A549 (cell line): ENCODE measurements around the gene MTHFR. TPM values are rescaled to one million over a fixed set of nuclear protein-coding genes. Genes with fewer than 3 reads are reported as not detected.

ENCODE experiments used
- ATAC-seq, 2 experiments: fragments of 200-7000 bp in 1 of 2; fragments of >200 bp in 1 of 2; cut with Nextera tagmentation in 1 of 2; cut with Tn5 transposase in 1 of 2; 3 replicates each; pipeline versions ENCODE4 v1.8.0 to v1.9.1; 2018 to 2020; ENCODE audit warnings: mild to moderate bottlenecking in 1 of 2, moderate library complexity in 1 of 2
- CTCF ChIA-PET: fragments of 300-600 bp; sonication (Branson Sonifier 250); formaldehyde crosslinking; extraction: SDS; loops from one replicate; lab custom pipeline; 2021; ENCODE audit warnings: antibody characterized with exemption, inconsistent platforms; lab: Yijun Ruan, JAX
- POLR2A ChIA-PET: fragments of 350-600 bp; formaldehyde crosslinking; extraction: SDS; loops from one replicate; lab custom pipeline; 2021; ENCODE audit warnings: antibody characterized with exemption, inconsistent platforms; lab: Yijun Ruan, JAX
- DNase-seq, 2 experiments: peaks; one replicate each; pipeline versions ENCODE4 v3.0.0 to v3.0.0-alpha.2; 2011 to 2016; ENCODE audit warnings: low read depth in 1 of 2, low spot score in 1 of 2
- FAIRE-seq: peaks from 2 replicates; lab custom pipeline; 2011; peaks lifted over from hg19 to GRCh38; lab: Jason Lieb, UNC
- H3K27ac ChIP-seq, 2 experiments: fragments of >200 bp; sonication (Bioruptor Twin); formaldehyde crosslinking; 3 replicates each; pipeline ENCODE4 v1.5.1; 2016 to 2017
- H3K4me1 ChIP-seq: fragments of >200 bp; sonication (Bioruptor Twin); formaldehyde crosslinking; 3 replicates; pipeline ENCODE4 v1.6.1; 2016
- H3K4me2 ChIP-seq: fragments of >200 bp; sonication (Bioruptor Twin); formaldehyde crosslinking; 3 replicates; pipeline ENCODE4 v1.6.1; 2016
- H3K4me3 ChIP-seq: fragments of >200 bp; sonication (Bioruptor Twin); formaldehyde crosslinking; 3 replicates; pipeline ENCODE4 v1.5.1; 2016
- H3K9me3 ChIP-seq: fragments of >200 bp; sonication (Bioruptor Twin); formaldehyde crosslinking; 3 replicates; pipeline ENCODE4 v1.6.1; 2016
- ATOH8 ChIP-seq: fragments of 250-450 bp; sonication (Bioruptor Pico); IDR thresholded peaks from 2 replicates; pipeline ENCODE4 v1.5.0; 2020; ENCODE audit warnings: low read depth, mild to moderate bottlenecking, moderate library complexity
- BCL3 ChIP-seq: fragments of >200 bp; sonication (Bioruptor Twin); formaldehyde crosslinking; IDR thresholded peaks from 3 replicates; pipeline ENCODE4 v1.6.1; 2016
- CHD2 ChIP-seq: fragments of 150-350 bp; IDR thresholded peaks from 2 replicates; pipeline ENCODE4 v1.6.1; 2014; ENCODE audit warnings: low read length; ENCODE audit not compliant: partially characterized antibody
- CTCF ChIP-seq: fragments of >200 bp; sonication (Bioruptor Twin); formaldehyde crosslinking; IDR thresholded peaks from 3 replicates; pipeline ENCODE4 v1.5.1; 2016
- EP300 ChIP-seq, 2 experiments: fragments of >200 bp; sonication (Bioruptor Twin); formaldehyde crosslinking; IDR thresholded peaks; 2 replicates in 1 of 2; 3 replicates in 1 of 2; pipeline ENCODE4 v1.6.1; 2016 to 2017
- ESRRA ChIP-seq: fragments of 150-350 bp; IDR thresholded peaks from 2 replicates; pipeline ENCODE4 v1.6.1; 2014; ENCODE audit warnings: mild to moderate bottlenecking, low read length, borderline replicate concordance
- FOSL2 ChIP-seq, 2 experiments: fragments of 450-650 bp in 1 of 2; fragments of >200 bp in 1 of 2; sonication (Bioruptor Twin) in 1 of 2; formaldehyde crosslinking; IDR thresholded peaks; 2 replicates each; pipeline versions ENCODE4 v1.5.0 to v1.6.1; 2016 to 2020; ENCODE audit warnings: mild to moderate bottlenecking in 1 of 2, moderate library complexity in 1 of 2
- HEYL ChIP-seq: fragments of 250-450 bp; sonication (Bioruptor Pico); IDR thresholded peaks from 2 replicates; pipeline ENCODE4 v1.8.0; 2021; ENCODE audit warnings: mild to moderate bottlenecking, moderate library complexity
- HMGXB4 ChIP-seq: fragments of 250-450 bp; sonication (Bioruptor Pico); IDR thresholded peaks from 2 replicates; pipeline ENCODE4 v1.5.0; 2021; ENCODE audit warnings: mild to moderate bottlenecking, moderate library complexity, borderline replicate concordance
- HOXB5 ChIP-seq: fragments of 250-450 bp; sonication (Bioruptor Pico); IDR thresholded peaks from 2 replicates; pipeline ENCODE4 v1.5.0; 2020; ENCODE audit warnings: mild to moderate bottlenecking, moderate library complexity
- JUN ChIP-seq, 2 experiments: fragments of >200 bp; sonication (Bioruptor Twin); formaldehyde crosslinking; IDR thresholded peaks; 2 replicates in 1 of 2; 3 replicates in 1 of 2; pipeline ENCODE4 v1.6.1; 2016 to 2017
- JUNB ChIP-seq: fragments of >200 bp; sonication (Bioruptor Twin); formaldehyde crosslinking; IDR thresholded peaks from 2 replicates; pipeline ENCODE4 v1.6.1; 2016
- KDM1A ChIP-seq: fragments of 200-600 bp; sonication (generic); IDR thresholded peaks from 2 replicates; pipeline ENCODE4 v1.6.1; 2016; ENCODE audit warnings: low read depth, mild to moderate bottlenecking
- MAZ ChIP-seq: fragments of 150-350 bp; IDR thresholded peaks from 2 replicates; pipeline ENCODE4 v1.6.1; 2014; ENCODE audit warnings: antibody characterized with exemption, low read depth, low read length, borderline replicate concordance
- MYC ChIP-seq: IDR thresholded peaks from 2 replicates; pipeline ENCODE4 v1.6.1; 2012; ENCODE audit warnings: mild to moderate bottlenecking, inconsistent platforms, low read length, improper control_type of control experiment, borderline replicate concordance
- NPAS2 ChIP-seq: fragments of 250-450 bp; sonication (Bioruptor Pico); IDR thresholded peaks from 2 replicates; pipeline ENCODE4 v1.8.0; 2022; ENCODE audit warnings: mild to moderate bottlenecking, moderate library complexity, borderline replicate concordance
- POLR2A ChIP-seq: IDR thresholded peaks from 2 replicates; pipeline ENCODE4 v1.6.1; 2012; ENCODE audit warnings: mild to moderate bottlenecking, low read length
- RCOR1 ChIP-seq: fragments of 150-350 bp; IDR thresholded peaks from 2 replicates; pipeline ENCODE4 v1.6.1; 2014; ENCODE audit warnings: antibody characterized with exemption, low read length, low read depth
- RNF2 ChIP-seq: fragments of 200-600 bp; sonication (generic); IDR thresholded peaks from 2 replicates; pipeline ENCODE4 v1.6.1; 2016; ENCODE audit warnings: low read depth, mild to moderate bottlenecking, antibody characterized with exemption, moderate library complexity, borderline replicate concordance
- SMC3 ChIP-seq: fragments of >200 bp; sonication (Bioruptor Twin); formaldehyde crosslinking; IDR thresholded peaks from 3 replicates; pipeline ENCODE4 v1.6.1; 2018; ENCODE audit warnings: inconsistent platforms
- TP53 ChIP-seq: fragments of 250-450 bp; sonication (Bioruptor Pico); IDR thresholded peaks from 2 replicates; pipeline ENCODE4 v1.5.0; 2021; ENCODE audit warnings: mild to moderate bottlenecking, moderate library complexity
- ZNF302 ChIP-seq: fragments of 250-450 bp; sonication (Bioruptor Pico); IDR thresholded peaks from 2 replicates; pipeline ENCODE4 v1.9.0; 2021; ENCODE audit warnings: inconsistent platforms, mild to moderate bottlenecking, moderate library complexity
- ZSCAN20 ChIP-seq: fragments of 250-450 bp; sonication (Bioruptor Pico); IDR thresholded peaks from 2 replicates; pipeline ENCODE4 v1.8.0; 2022; ENCODE audit warnings: mild to moderate bottlenecking, moderate library complexity
- WGBS: methylation state at CpG from one replicate; pipeline ENCODE4 v1.1.6; 2017; ENCODE audit errors: missing lambda C conversion rate; 5-methylcytosine and 5-hydroxymethylcytosine counted together
- polyA plus RNA-seq, 4 experiments: library from polyadenylated mRNA; depleted of rRNA in 3 of 4; stranded (reverse); fragments of >200 nt; fragmentation: RNase III in 1 of 4; extraction: RNeasy Plus Mini Kit Qiagen cat#74134 plus additional on column Dnase treatment in 1 of 4; gene quantifications; 2 replicates in 3 of 4; 3 replicates in 1 of 4; pipeline ENCODE4 v1.2.3, GENCODE V29; 2011 to 2017
- TF ChIP-seq, protein P1 (sequence below): IDR thresholded peaks from 2 replicates; pipeline ENCODE4 v1.6.1; 2012

The MTHFR gene
- polyA plus RNA-seq, 2 of the 4 experiments (the other 2 are of a cell fraction): 4.5 to 5.2 TPM

- WGBS: 79% methylated on average over 9 of the region's 10 CpGs
- no peaks in the 10 kb centered on the region for H3K9me3 ChIP-seq
- H3K4me2 ChIP-seq: no peak overlapping the region
- no peak for FAIRE-seq
- ChIA-PET CTCF (no interaction called here), POLR2A (no interaction called here)
- ATAC-seq: no peak
- no peaks in the 10 kb centered on the region for H3K4me1 ChIP-seq
- no peak for DNase-seq
- H3K27ac ChIP-seq: no peak overlapping the region
- TF ChIP-seq POLR2A: no peak
- no peak for TF ChIP-seq EP300 (IDR thresholded peaks at IDR 0.05)
- no peak for TF ChIP-seq NPAS2 (CRISPR knock-in tag)
- TF ChIP-seq HEYL: no peak
- no peak for TF ChIP-seq MAZ
- TF ChIP-seq, protein P1, sequence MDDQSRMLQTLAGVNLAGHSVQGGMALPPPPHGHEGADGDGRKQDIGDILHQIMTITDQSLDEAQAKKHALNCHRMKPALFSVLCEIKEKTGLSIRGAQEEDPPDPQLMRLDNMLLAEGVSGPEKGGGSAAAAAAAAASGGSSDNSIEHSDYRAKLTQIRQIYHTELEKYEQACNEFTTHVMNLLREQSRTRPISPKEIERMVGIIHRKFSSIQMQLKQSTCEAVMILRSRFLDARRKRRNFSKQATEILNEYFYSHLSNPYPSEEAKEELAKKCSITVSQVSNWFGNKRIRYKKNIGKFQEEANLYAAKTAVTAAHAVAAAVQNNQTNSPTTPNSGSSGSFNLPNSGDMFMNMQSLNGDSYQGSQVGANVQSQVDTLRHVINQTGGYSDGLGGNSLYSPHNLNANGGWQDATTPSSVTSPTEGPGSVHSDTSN: no peak
- TF ChIP-seq FOSL2 (IDR thresholded peaks at IDR 0.05): no peak
- TF ChIP-seq FOSL2 (CRISPR knock-in tag; IDR thresholded peaks at IDR 0.05): no peak
- TF ChIP-seq RCOR1: no peak
- TF ChIP-seq ZSCAN20: no peak
- TF ChIP-seq CTCF: no peak
- no peak for TF ChIP-seq BCL3
- TF ChIP-seq ESRRA: no peak
- no peak for TF ChIP-seq RNF2
- TF ChIP-seq JUNB: no peak
- TF ChIP-seq SMC3: no peak
- no peak for TF ChIP-seq CHD2
- TF ChIP-seq TP53 (CRISPR knock-in tag): no peak
- no peak for TF ChIP-seq JUN (IDR thresholded peaks at IDR 0.05)
- no peak for TF ChIP-seq HOXB5
- no peak overlapping the region for H3K4me3 ChIP-seq
Measured at GRCh38 chr1:11780380-11781147, 25.2 kb downstream of the MTHFR start.

GRCh38 chr1:11779715-11780379 is 25.9 kb downstream of the MTHFR start:
- Histone ChIP-seq H3K4me3 (no peak overlapping the region), H3K27ac (no peak overlapping the region), H3K4me2 (no peak overlapping the region), H3K4me1 (no peaks in the 10 kb centered on the region)
- WGBS: 84% methylated on average over 4 of the region's 13 CpGs
- FAIRE-seq: no peak
- no peak for DNase-seq
- CTCF ChIA-PET: no interaction called here
- no peak for TF ChIP-seq POLR2A
- TF ChIP-seq HMGXB4 (CRISPR knock-in tag): no peak
- no peak for TF ChIP-seq HOXB5
- no peak for TF ChIP-seq ATOH8 (CRISPR knock-in tag)
- no peak for TF ChIP-seq ZSCAN20
- TF ChIP-seq MYC: no peak
- TF ChIP-seq KDM1A: no peak
- TF ChIP-seq FOSL2 (IDR thresholded peaks at IDR 0.05): no peak
- no peak for TF ChIP-seq FOSL2 (CRISPR knock-in tag; IDR thresholded peaks at IDR 0.05)
- TF ChIP-seq ZNF302 (CRISPR knock-in tag): no peak
- TF ChIP-seq, all 56 proteins: peak for 0
- POLR2A ChIA-PET: no interaction called here
- H3K9me3 ChIP-seq: no peaks in the 10 kb centered on the region
- no peak for ATAC-seq
